Glutamatergic neuron (in vitro differentiated cells): ENCODE data around the gene SYN1. TPM values are rescaled to one million over a fixed set of nuclear protein-coding genes. Genes with fewer than 3 reads are reported as not detected.

Source experiments
- DNase-seq: peaks from one replicate; pipeline ENCODE4 v3.0.0; 2022
- H3K27ac Mint-ChIP-seq: one replicate; pipeline ENCODE4 v1.8.0; 2020; ENCODE audit warnings: mild to moderate bottlenecking, mixed read lengths, inconsistent platforms; ENCODE audit not compliant: unreplicated experiment
- H3K27me3 Mint-ChIP-seq: one replicate; pipeline ENCODE4 v1.8.0; 2020; ENCODE audit warnings: mild to moderate bottlenecking, moderate library complexity, mixed read lengths, inconsistent platforms; ENCODE audit not compliant: unreplicated experiment
- H3K36me3 Mint-ChIP-seq: one replicate; pipeline ENCODE4 v1.8.0; 2020; ENCODE audit warnings: mild to moderate bottlenecking, mixed read lengths, inconsistent platforms; ENCODE audit not compliant: unreplicated experiment
- H3K4me1 Mint-ChIP-seq: one replicate; pipeline ENCODE4 v1.8.0; 2020; ENCODE audit warnings: mild to moderate bottlenecking, low read depth, mixed read lengths, inconsistent platforms; ENCODE audit not compliant: unreplicated experiment
- H3K4me3 Mint-ChIP-seq: one replicate; pipeline ENCODE4 v1.8.0; 2020; ENCODE audit warnings: mild to moderate bottlenecking, mixed read lengths, inconsistent platforms; ENCODE audit not compliant: unreplicated experiment
- H3K9me3 Mint-ChIP-seq: one replicate; pipeline ENCODE4 v1.8.0; 2020; ENCODE audit warnings: mild to moderate bottlenecking, moderate library complexity, mixed read lengths, inconsistent platforms; ENCODE audit not compliant: unreplicated experiment
- total RNA-seq: library from RNA; stranded (reverse); fragmentation: NEBNext Ultra II Directional; extraction: Animal tissue kit (Norgen Biotek cat#: 25700); gene quantifications from one replicate; pipeline ENCODE4 v1.2.1, GENCODE V29; 2021; ENCODE audit not compliant: unreplicated experiment
- TF ChIP-seq, protein P1 (sequence below): fragments of 200-600 bp; sonication (generic); IDR thresholded peaks from one replicate; pipeline ENCODE4 v1.5.0; 2021; ENCODE audit not compliant: partially characterized antibody, unreplicated experiment

The SYN1 gene
- total RNA-seq, 1 donor from 2014 or later: 34.2 TPM

- H3K36me3 Mint-ChIP-seq: no peaks in the 10 kb centered on the region
- H3K27me3 Mint-ChIP-seq: no peaks in the 10 kb centered on the region
- H3K4me3 Mint-ChIP-seq: no peak overlapping the region
- H3K27ac Mint-ChIP-seq: no peak overlapping the region
- no peak for DNase-seq
- TF ChIP-seq, protein P1, sequence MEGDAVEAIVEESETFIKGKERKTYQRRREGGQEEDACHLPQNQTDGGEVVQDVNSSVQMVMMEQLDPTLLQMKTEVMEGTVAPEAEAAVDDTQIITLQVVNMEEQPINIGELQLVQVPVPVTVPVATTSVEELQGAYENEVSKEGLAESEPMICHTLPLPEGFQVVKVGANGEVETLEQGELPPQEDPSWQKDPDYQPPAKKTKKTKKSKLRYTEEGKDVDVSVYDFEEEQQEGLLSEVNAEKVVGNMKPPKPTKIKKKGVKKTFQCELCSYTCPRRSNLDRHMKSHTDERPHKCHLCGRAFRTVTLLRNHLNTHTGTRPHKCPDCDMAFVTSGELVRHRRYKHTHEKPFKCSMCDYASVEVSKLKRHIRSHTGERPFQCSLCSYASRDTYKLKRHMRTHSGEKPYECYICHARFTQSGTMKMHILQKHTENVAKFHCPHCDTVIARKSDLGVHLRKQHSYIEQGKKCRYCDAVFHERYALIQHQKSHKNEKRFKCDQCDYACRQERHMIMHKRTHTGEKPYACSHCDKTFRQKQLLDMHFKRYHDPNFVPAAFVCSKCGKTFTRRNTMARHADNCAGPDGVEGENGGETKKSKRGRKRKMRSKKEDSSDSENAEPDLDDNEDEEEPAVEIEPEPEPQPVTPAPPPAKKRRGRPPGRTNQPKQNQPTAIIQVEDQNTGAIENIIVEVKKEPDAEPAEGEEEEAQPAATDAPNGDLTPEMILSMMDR: no peak
- no peaks in the 10 kb centered on the region for H3K9me3 Mint-ChIP-seq
- H3K4me1 Mint-ChIP-seq: no peaks in the 10 kb centered on the region
These were observed 76.2 kb downstream of the SYN1 start for GRCh38 chrX:47543496-47543895.

DNA sequence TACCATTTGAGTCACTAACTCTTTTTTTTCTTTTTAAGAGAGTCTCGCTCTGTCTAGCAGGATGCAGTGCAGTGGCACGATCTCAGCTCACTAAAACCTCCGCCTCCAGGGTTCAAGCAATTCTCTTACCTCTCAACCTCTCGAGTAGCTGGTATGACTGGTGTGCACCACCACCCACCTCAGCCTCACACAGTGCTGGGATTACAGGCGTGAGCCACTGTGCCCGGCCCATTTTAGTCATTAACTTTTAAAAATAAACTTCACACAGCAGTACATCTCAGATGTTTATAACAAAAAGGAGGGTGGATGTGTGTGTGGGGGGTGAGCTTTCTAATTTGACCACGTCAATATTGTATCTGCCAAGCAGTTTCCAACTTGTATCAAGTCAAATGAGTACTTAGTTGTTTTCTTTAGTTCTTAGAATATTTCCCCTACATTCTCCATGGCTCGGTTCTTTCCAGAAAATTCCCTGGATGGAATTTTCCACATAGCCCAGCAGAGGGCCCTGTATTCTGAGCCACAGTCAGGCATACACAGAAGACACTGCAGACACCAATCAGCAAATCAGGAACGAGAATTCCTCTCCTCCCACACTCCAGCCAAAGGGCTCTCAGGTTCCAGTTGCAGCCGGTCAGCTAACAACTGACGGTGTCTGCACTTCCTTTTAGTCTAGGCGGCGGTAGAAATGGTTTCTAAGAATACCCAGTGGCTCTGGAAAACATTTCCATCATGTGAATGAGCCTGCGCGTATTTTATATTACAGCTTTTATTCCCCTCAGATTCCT is 78.7 kb downstream of the SYN1 start:
- no peak overlapping the region for H3K27ac Mint-ChIP-seq
- no peaks in the 10 kb centered on the region for H3K4me1 Mint-ChIP-seq
- no peaks in the 10 kb centered on the region for H3K9me3 Mint-ChIP-seq
- no peaks in the 10 kb centered on the region for H3K36me3 Mint-ChIP-seq
- peak; percentile 46 for DNase-seq
- no peaks in the 10 kb centered on the region for H3K27me3 Mint-ChIP-seq
- no peak overlapping the region for H3K4me3 Mint-ChIP-seq
- TF ChIP-seq, protein P1: peak; percentile 38

- TF ChIP-seq, protein P1: no peak
- Mint-ChIP-seq H3K27ac (no peak overlapping the region), H3K9me3 (no peaks in the 10 kb centered on the region), H3K4me1 (no peaks in the 10 kb centered on the region), H3K27me3 (no peaks in the 10 kb centered on the region), H3K36me3 (no peaks in the 10 kb centered on the region), H3K4me3 (no peak overlapping the region)
- no peak for DNase-seq
These were observed 79.8 kb downstream of the SYN1 start for GRCh38 chrX:47539860-47540259.

DNA sequence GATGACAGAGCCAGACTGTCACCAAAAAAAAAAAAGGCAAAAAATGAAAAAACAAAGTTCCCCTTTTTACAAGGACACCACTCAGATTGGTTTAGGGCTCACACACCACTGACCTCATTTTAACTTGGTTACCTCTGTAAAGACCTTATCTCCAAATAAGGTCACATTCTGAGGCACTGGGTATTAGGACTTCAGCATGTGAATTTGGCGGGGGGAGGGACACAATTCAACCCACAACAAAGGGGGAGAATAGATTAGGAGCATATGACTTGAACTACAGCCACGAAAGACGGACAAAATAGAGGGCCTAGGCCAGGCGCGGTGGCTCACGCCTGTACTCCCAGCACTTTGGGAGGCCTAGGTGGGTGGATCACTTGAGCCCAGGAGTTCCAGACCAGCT is 89.6 kb downstream of the SYN1 start:
- no peaks in the 10 kb centered on the region for H3K36me3 Mint-ChIP-seq
- no peak overlapping the region for H3K27ac Mint-ChIP-seq
- H3K9me3 Mint-ChIP-seq: no peaks in the 10 kb centered on the region
- H3K27me3 Mint-ChIP-seq: peaks cover 4% of the 10 kb centered on the region
- TF ChIP-seq, protein P1: no peak
- no peak for DNase-seq
- no peak overlapping the region for H3K4me3 Mint-ChIP-seq
- no peaks in the 10 kb centered on the region for H3K4me1 Mint-ChIP-seq

GRCh38 chrX:47529548-47529947 is 90.1 kb downstream of the SYN1 start:
- TF ChIP-seq, protein P1: no peak
- H3K27ac Mint-ChIP-seq: no peak overlapping the region
- no peaks in the 10 kb centered on the region for H3K9me3 Mint-ChIP-seq
- H3K4me1 Mint-ChIP-seq: no peaks in the 10 kb centered on the region
- H3K36me3 Mint-ChIP-seq: no peaks in the 10 kb centered on the region
- H3K4me3 Mint-ChIP-seq: no peak overlapping the region
- H3K27me3 Mint-ChIP-seq: peaks cover 4% of the 10 kb centered on the region
- DNase-seq: no peak
